ENCODE results near the gene TMIGD1.

GRCh38 chr17:30360086-30360808 lies 26.4 kb upstream of the TMIGD1 start:
- TF ChIP-seq CTCF (conservative IDR thresholded peaks at IDR 0.05 in 1 of 2, IDR thresholded peaks at IDR 0.05 in 1 of 2; ENCODE audit: low read depth in 1 of 2, low read length in 2 of 2) (no peak), EZH2 (IDR thresholded peaks at IDR 0.05; ENCODE audit: low read length, missing control alignments) (no peak)
